Effector CD4-positive, alpha-beta T cell (primary cell): ENCODE results near the gene CD68. TPM values are rescaled to one million over a fixed set of nuclear protein-coding genes. Genes with fewer than 3 reads are reported as not detected.

ENCODE experiments used
- DNase-seq: peaks from one replicate; pipeline ENCODE4 v3.0.0-alpha.2; 2020
- total RNA-seq: gene quantifications from one replicate; lab custom pipeline; 2026; lab: John Stamatoyannopoulos, UW

The CD68 gene, protein sequence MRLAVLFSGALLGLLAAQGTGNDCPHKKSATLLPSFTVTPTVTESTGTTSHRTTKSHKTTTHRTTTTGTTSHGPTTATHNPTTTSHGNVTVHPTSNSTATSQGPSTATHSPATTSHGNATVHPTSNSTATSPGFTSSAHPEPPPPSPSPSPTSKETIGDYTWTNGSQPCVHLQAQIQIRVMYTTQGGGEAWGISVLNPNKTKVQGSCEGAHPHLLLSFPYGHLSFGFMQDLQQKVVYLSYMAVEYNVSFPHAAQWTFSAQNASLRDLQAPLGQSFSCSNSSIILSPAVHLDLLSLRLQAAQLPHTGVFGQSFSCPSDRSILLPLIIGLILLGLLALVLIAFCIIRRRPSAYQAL
- total RNA-seq, result not detected

DNA sequence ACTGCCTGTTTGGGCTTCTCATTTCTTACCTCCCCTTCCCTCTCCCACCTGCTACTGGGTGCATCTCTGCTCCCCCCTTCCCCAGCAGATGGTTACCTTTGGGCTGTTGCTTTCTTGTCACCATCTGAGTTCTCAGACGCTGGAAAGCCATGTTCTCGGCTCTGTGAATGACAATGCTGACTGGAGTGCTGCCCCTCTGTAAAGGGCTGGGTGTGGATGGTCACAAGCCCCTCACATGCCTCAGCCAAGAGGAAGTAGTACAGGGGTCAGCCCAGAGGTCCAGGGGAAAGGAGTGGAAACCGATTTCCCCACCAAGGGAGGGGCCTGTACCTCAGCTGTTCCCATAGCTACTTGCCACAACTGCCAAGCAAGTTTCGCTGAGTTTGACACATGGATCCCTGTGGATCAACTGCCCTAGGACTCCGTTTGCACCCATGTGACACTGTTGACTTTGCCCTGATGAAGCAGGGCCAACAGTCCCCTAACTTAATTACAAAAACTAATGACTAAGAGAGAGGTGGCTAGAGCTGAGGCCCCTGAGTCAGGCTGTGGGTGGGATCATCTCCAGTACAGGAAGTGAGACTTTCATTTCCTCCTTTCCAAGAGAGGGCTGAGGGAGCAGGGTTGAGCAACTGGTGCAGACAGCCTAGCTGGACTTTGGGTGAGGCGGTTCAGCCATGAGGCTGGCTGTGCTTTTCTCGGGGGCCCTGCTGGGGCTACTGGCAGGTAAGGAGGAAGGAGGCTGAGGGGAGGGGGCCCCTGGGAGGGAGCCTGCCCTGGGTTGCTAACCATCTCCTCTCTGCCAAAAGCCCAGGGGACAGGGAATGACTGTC lies at the start of gene CD68:
Gene CD68, plus strand, starts transcription at position 638 of the 833 bp plus-strand sequence. Its CDS starts 40 bp downstream, at position 678.
- DNase-seq, result no peak

DNA sequence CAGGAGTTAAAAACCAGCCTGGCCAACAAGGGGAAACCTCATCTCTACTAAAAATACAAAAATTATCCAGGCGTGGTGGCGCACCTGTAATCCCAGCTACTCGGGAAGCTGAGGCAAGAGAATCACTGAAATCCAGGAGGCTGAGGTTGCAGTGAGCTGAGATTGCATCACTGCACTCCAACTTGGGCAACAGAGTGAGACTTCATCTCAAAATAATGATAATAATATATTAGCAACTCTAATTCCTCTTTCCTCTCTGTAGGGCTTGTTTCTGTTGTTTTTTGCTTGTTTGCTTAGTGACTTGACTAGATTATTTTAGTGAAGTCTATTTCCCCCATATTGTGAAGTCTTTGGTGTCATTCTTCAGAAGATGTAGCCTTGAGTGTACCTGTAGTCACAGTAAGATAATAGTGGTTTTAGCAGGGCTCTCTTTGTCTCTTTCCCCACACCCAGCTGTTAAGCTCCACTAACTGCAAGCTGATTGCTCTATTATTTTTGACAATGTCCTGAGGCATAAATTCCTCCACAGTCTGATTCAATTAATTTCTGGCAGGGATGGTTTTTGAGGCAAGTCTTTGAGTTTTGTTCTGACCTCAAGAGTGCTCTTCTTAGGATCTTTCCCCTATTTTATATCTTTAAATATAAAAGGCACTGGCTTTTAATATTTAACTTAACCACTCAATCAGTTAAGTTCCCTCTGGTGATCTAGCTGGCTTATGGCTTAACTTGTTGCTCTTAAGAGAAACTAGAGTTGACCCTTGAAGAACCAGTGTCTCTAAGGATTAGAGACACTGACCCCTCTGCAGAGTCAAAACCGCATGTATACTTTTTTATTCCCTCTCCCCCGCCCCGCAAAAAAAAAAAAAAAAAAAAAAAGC lies 49.2 kb upstream of the CD68 start:
- no peak for DNase-seq

DNA sequence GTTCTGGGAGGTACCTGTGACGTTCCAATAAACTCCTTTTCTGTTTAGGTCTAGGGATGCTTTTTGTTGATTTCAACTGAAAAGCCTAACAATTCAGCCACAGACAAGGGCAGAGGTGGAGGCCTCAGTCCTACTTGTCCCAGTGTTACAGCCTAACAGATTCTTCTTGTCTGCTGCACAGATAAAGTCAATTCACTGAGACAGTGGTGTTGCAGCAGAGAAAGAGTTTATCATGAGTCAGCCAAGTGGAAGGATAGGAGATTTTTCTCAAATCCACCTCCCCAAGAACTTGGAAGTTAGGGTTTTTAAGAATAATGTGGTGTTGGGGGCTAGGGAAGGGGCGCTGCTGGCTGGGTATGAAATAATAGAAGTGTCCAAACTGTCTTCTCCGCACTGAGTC lies 41.4 kb upstream of the CD68 start:
- DNase-seq, result no peak

DNA sequence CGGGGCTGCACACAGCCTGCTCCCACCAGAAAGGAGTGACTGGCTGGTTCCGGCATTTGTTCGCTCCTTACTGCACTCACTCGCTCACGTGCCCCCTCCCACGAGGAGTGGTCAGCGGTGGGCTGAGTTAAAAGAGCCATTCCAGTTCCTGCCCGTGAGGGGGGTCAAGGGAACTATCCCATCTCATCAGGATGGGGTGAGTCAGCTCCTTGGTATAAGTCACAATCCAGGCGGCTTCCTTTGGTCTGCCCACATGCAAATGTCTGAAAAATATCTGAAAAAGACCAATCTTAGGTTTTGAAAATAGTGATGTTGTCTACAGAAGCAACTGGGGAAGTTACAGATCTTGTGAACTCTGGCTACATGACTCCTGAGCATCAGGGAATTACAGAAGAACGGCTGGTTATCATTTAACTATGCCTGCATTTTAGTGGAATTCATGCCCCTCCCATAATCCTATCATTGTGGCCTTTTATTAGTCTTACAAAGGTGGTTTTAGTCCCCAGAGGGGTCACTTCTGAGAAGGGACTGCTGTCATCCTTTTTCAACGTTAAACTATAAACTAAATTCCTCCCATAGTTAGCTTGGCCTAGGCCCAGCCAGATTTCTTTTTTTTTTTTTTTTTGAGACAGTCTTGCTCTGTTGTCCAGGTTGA lies 40.4 kb upstream of the CD68 start:
- DNase-seq, result no peak

DNA sequence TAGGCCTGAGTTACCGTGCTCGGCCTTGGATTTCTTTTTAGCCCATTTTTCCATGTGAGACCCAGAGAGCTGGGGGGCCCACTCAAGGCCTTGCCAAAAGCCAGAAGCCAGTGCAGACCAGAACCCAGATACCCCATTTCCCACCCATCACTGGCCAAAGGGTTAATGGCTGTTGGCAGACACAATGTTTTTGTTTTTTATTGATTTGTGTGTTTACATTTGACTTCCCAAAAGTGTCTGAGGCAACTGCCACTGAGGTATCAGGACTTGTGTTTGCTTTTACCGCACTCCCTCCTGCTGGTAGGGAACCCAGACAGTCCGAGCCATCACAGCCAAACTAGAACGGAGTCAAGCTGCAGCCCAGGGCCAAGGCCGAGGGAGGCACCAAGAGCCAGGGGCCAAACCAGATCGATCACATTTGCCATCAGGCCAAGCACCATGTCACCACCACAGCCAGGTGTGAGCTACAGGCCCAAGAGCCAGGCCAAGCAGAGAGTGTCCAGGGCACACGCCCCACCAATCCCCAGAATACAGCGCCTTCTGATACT lies 38.3 kb upstream of the CD68 start:
- no peak for DNase-seq

DNA sequence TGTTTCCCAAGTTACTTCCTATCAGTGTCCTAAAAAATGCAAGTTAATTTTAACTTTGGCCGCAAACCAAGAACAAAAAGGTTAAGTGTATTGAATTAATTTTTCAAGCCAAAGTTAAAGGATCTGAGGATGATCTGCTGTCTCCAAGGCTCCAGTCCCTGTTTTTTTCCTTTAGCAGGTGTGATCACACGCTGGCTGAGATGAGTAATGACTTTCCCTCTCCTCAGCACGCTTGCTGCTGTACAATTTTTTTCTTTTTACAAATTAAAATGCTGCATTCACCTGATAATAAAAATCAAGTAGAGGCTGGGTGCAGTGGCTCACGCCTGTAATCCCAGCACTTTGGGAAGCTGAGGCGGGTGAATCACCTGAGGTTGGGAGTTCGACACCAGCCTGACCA lies 34.5 kb upstream of the CD68 start:
- no peak for DNase-seq

DNA sequence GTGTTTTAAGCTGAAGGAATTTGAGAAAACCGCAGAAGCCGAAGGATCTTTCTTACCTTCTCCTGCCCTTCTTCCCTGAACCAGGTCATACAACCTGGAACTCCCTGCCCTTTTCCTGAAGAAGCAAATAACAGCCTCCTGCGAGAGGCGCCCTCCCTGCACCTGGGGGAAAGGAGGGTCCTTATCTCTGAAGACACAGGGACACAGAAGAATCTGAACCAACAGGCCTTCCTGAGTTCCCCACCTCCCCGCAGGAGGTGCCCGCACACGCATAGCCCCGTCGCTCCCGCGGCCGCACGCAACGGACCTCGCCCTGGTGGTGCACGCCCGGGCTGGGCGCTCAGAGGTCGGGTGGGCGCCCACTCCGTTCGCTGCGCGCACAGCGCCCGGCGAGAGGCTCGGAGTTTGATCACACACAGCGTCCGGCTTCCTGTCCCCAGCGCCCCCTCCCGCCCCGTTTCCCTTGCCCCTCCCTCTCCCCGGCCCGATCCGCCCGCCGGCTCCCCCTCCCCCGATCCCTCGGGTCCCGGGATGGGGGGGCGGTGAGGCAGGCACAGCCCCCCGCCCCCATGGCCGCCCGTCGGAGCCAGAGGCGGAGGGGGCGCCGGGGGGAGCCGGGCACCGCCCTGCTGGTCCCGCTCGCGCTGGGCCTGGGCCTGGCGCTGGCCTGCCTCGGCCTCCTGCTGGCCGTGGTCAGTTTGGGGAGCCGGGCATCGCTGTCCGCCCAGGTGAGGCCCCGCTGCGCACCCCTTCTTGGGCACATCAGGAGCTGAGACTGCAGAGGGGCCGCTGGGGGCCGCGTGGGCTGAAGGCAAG lies 30.6 kb upstream of the CD68 start, which contains the start of gene TNFSF12:
Gene TNFSF12, plus strand, starts transcription at position 474 of the 816 bp plus-strand sequence. Its CDS starts 96 bp downstream, at position 570.
- peak; percentile 39 for DNase-seq

DNA sequence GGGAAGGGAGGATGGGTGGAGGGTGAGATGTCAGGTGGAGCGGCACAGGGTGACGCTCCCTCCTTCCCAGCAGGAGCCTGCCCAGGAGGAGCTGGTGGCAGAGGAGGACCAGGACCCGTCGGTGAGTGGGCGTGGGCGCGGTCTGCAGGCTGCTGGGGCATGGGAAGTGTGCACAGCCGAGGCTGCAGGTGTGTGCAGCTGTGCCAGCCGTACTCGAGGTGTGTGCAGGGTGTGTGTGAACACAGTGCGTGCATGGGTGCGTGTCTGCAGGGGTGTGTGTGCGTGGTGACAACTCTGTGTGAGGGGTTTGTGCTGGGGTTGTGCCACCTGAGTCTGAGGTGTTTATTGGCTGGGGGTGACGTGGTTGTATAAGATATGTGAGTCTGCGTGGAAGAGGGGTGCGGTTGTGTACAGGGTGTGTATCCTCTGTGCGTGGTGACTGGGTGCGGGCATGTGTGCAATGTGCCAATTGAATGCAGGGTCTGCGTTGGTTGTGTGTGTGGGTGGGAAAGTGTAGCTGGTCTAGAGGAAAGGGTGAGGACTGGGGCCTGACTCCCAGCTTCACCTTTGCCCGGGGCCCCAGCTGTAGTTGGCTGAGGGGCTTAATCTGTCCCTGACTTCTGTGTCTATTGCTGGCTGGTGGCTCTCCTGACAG lies 29.9 kb upstream of the CD68 start:
- DNase-seq, result peak; percentile 20

DNA sequence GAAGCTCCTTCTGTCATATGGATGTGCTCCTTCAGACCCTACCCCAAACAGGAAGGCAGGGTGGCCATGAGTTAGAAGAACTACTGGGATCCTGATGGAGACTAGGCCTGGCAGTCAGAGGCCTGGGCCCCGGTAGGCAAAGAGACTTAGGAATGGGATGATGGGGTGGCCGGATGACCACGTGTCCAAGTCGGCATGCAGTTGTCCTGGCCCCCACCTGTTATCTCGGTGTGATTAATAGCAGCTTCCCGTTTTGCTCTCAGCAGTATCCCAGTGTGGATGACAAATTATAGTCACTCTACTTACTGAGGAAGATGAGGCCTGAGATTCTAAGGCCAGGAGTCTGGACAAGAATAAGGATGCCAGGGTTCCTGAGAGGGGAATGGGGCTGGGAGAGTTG lies 29.1 kb upstream of the CD68 start:
- no peak for DNase-seq

DNA sequence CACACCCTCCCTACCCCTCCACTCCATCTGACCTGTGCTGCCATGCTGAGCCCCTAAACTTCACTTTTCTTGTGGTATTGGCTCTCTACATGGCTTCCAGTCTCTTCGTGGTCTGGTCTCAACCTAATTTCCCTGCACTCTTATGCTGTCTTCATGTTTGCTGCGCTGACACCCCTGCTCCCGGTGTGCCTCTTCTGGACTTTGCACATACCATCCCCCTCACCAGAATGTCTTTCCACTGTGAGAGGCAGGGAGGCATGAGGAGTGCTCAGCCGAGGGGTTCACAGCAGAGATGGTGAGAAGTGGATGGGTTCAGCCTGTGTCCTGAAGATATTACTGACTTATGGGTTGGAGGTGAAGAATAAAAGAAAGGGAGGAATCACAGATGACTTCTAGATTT lies 28.0 kb upstream of the CD68 start:
- no peak for DNase-seq

DNA sequence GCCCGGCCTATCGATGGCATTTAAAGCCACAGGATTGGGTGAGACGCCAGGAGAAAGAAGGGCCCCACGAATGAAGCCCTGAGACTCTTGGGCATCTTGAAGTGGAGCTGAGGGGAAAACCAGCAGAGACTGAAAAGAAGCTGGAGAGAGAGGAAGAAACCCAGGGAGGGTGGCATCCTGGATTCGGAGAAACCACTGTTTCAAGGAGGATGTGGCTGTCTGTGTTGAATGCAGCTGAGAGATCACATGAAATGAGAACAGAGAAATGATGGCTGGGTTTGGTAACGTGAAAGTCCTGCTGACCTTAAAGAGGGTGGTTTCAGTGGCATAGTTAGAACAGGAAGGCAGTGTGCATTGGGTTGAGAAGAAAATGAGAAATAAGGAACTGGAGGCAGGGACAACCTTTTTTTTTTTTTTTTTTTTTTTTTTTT lies 26.8 kb upstream of the CD68 start:
- no peak for DNase-seq

DNA sequence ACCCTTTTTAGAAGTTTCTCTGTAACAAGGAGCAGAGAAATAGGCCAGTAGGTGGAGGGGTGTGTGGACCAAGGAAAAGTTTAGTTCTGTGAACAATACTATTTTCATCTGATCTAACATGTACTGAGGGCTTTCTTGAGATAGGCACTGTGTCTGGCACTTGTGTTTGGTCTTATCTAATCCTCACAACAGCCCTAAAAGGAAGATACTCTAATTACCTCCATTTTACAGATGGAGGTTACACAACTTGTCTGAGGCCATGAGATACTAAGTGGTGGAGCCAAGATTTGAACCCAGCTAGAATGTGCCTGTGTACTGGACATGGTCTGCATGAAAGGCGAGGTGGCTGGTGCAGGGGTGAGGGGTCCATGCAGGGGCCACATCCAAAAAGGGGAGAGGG lies 26.1 kb upstream of the CD68 start:
- no peak for DNase-seq

DNA sequence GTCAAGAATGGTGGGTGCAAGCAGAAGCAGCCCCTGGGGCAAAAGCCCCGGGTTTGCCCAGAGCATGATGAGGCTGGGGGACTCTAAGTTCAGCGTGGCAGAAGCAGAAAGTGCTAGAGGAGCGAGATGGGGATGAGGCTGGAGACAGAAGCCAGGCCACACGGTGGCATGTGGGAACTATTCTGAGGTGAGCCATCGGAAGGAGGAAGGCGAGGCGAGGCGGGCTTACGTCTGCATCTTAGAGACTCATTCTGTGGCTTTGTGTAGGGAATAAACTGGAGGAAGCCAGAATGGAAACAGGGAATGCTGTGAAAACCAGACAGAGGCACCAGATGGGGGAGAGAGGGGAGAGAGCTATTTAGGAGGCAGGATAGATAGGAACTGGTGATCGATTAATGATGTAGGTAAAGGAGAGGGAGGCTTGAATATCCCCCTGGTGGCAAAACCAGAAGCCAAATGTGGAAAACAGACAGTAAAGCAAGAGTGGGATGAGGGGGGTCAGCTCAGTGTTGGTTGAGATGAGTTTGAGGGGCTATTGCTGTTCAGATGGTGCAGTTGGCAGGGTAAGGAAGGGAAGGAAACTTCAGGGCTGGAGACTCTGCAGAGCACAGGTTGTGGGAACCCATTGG lies 24.0 kb upstream of the CD68 start:
- DNase-seq, result no peak

DNA sequence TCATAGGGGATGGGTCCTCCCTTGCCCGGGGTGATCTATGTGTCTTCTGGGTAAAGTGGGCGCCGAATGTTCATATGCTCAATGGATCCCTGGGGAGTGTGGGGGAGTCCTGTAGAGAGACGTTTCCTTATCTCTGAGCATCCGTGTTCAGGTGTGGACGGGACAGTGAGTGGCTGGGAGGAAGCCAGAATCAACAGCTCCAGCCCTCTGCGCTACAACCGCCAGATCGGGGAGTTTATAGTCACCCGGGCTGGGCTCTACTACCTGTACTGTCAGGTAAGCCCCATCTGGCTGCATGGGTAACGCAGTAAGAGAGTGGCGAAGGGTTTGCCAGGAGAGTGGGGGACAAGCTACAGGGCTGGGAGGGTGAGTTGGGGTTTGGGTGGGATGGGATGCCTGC lies 22.8 kb upstream of the CD68 start:
- no peak for DNase-seq

DNA sequence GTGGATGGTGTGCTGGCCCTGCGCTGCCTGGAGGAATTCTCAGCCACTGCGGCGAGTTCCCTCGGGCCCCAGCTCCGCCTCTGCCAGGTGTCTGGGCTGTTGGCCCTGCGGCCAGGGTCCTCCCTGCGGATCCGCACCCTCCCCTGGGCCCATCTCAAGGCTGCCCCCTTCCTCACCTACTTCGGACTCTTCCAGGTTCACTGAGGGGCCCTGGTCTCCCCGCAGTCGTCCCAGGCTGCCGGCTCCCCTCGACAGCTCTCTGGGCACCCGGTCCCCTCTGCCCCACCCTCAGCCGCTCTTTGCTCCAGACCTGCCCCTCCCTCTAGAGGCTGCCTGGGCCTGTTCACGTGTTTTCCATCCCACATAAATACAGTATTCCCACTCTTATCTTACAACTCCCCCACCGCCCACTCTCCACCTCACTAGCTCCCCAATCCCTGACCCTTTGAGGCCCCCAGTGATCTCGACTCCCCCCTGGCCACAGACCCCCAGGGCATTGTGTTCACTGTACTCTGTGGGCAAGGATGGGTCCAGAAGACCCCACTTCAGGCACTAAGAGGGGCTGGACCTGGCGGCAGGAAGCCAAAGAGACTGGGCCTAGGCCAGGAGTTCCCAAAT lies 22.2 kb upstream of the CD68 start:
- DNase-seq, result no peak

DNA sequence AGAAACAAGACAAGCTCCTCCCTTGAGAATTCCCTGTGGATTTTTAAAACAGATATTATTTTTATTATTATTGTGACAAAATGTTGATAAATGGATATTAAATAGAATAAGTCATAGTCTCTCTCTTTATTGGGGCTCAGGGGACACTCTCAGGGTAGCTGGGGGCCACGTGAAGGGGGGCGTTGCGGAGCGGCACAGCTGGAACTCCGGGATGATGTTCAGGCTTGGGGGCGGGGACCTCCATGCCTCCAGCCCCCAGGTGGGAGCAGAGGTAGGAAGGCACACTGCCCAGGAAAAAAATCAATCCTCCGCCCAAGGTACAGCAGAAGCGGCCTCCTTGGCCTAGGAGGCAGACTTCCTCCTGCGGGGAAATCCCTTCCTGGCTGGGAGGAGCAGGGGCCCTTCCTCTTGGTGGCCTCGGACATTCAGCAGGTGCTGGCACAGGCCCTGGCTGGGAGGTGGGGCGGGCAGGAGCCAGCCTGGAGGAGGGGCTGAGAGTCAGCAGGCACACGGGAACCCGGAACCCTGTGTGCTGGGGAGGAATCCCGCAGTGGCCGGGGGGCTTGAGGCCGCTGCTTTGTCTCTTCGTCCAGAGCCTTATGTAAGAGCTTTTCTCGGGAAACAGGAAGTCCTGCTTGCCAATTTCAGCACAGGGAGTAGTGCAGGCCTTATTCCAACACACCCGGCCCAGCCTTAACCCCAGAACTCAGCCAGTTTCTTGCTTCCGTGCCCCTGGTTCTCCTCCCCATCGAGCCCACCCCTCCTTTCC lies 21.5 kb upstream of the CD68 start:
- no peak for DNase-seq

DNA sequence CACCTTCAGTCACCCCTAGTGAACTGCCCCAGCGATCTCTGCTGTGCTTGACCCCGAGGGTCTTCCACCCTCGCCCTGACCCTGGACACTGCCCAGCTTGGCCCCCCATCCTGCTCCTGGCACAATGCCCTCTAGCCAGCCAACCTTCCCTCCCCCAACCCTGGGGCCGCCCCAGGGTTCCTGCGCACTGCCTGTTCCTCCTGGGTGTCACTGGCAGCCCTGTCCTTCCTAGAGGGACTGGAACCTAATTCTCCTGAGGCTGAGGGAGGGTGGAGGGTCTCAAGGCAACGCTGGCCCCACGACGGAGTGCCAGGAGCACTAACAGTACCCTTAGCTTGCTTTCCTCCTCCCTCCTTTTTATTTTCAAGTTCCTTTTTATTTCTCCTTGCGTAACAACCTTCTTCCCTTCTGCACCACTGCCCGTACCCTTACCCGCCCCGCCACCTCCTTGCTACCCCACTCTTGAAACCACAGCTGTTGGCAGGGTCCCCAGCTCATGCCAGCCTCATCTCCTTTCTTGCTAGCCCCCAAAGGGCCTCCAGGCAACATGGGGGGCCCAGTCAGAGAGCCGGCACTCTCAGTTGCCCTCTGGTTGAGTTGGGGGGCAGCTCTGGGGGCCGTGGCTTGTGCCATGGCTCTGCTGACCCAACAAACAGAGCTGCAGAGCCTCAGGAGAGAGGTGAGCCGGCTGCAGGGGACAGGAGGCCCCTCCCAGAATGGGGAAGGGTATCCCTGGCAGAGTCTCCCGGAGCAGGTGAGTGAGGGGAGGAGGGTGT lies 20.7 kb upstream of the CD68 start, which contains the start of gene TNFSF13:
Gene TNFSF13, plus strand, starts transcription at position 207 of the 776 bp plus-strand sequence. Its CDS starts 290 bp downstream, at position 497.
- no peak for DNase-seq
